Mesothelial cell of epicardium (in vitro differentiated cells): ENCODE data around the gene SYS1. TPM values are rescaled to one million over a fixed set of nuclear protein-coding genes. Genes with fewer than 3 reads are reported as not detected.

Source experiments
- DNase-seq, 2 experiments: peaks; one replicate each; pipeline ENCODE4 v3.0.0; 2021; ENCODE audit warnings: low spot score in 2 of 2; ENCODE audit not compliant: unreplicated experiment in 2 of 2
- H3K27ac Mint-ChIP-seq: 2 replicates; pipeline ENCODE4 v1.8.0; 2021; ENCODE audit warnings: mixed read lengths
- H3K27me3 Mint-ChIP-seq: 2 replicates; pipeline ENCODE4 v1.8.0; 2021; ENCODE audit warnings: low read depth, mixed read lengths
- H3K36me3 Mint-ChIP-seq: 2 replicates; pipeline ENCODE4 v1.8.0; 2021; ENCODE audit warnings: mixed read lengths
- H3K4me1 Mint-ChIP-seq: 2 replicates; pipeline ENCODE4 v1.8.0; 2021; ENCODE audit warnings: mixed read lengths
- H3K4me3 Mint-ChIP-seq: 2 replicates; pipeline ENCODE4 v1.8.0; 2021; ENCODE audit warnings: mild to moderate bottlenecking, moderate library complexity, mixed read lengths
- H3K9me3 Mint-ChIP-seq: 2 replicates; pipeline ENCODE4 v1.8.0; 2021; ENCODE audit warnings: mixed read lengths
- total RNA-seq: library from RNA; stranded (reverse); gene quantifications from 3 replicates; pipeline ENCODE4 v1.2.1, GENCODE V29; 2021
- TF ChIP-seq, protein P1 (sequence below): fragments of 200-600 bp; sonication (generic); IDR thresholded peaks from one replicate; pipeline ENCODE4 v1.5.0; 2021; ENCODE audit warnings: antibody characterized with exemption; ENCODE audit not compliant: unreplicated experiment

SYS1 gene
- total RNA-seq, 1 donor from 2014 or later, result 27.2 TPM

GRCh38 chr20:45338121-45339030 is 24.6 kb upstream of the SYS1 start:
- peak overlapping the region; percentile 98 for H3K27ac Mint-ChIP-seq
- TF ChIP-seq, protein P1, sequence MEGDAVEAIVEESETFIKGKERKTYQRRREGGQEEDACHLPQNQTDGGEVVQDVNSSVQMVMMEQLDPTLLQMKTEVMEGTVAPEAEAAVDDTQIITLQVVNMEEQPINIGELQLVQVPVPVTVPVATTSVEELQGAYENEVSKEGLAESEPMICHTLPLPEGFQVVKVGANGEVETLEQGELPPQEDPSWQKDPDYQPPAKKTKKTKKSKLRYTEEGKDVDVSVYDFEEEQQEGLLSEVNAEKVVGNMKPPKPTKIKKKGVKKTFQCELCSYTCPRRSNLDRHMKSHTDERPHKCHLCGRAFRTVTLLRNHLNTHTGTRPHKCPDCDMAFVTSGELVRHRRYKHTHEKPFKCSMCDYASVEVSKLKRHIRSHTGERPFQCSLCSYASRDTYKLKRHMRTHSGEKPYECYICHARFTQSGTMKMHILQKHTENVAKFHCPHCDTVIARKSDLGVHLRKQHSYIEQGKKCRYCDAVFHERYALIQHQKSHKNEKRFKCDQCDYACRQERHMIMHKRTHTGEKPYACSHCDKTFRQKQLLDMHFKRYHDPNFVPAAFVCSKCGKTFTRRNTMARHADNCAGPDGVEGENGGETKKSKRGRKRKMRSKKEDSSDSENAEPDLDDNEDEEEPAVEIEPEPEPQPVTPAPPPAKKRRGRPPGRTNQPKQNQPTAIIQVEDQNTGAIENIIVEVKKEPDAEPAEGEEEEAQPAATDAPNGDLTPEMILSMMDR, result no peak
- H3K27me3 Mint-ChIP-seq, result no peaks in the 10 kb centered on the region
- H3K36me3 Mint-ChIP-seq, result peaks cover 5% of the 10 kb centered on the region
- no peak for DNase-seq
- no peaks in the 10 kb centered on the region for H3K9me3 Mint-ChIP-seq
- H3K4me3 Mint-ChIP-seq, result no peak overlapping the region
- peaks cover 60% of the 10 kb centered on the region for H3K4me1 Mint-ChIP-seq

GRCh38 chr20:45339084-45339483 is 23.9 kb upstream of the SYS1 start:
- no peak for DNase-seq
- H3K36me3 Mint-ChIP-seq, result peaks cover 5% of the 10 kb centered on the region
- no peaks in the 10 kb centered on the region for H3K9me3 Mint-ChIP-seq
- peaks cover 67% of the 10 kb centered on the region for H3K4me1 Mint-ChIP-seq
- TF ChIP-seq, protein P1, result no peak
- H3K4me3 Mint-ChIP-seq, result no peak overlapping the region
- peak overlapping the region; percentile 98 for H3K27ac Mint-ChIP-seq
- no peaks in the 10 kb centered on the region for H3K27me3 Mint-ChIP-seq

DNA sequence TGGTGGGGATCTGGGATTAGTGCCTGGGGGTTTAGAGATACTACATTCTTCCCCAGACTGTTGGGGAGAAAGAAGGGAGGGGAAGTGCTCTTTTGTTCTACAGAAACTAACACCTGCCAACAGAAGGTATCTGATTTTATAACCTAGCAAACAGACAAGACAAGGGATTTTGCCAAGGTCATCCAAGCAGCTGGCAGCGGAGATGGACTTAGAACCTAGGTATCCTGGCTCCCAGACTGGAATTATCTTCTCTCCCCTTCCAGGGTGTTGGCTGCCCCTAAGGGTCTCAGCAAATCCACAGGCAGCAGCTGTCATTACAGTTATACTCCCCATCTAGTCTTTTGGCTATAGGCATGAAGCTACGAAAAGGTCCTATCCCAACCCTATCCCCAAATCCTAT is 23.2 kb upstream of the SYS1 start:
- Mint-ChIP-seq H3K27ac (peak overlapping the region; percentile 98), H3K9me3 (no peaks in the 10 kb centered on the region), H3K4me3 (no peak overlapping the region), H3K27me3 (no peaks in the 10 kb centered on the region), H3K36me3 (peaks cover 5% of the 10 kb centered on the region), H3K4me1 (peaks cover 74% of the 10 kb centered on the region)
- DNase-seq, result no peak
- TF ChIP-seq, protein P1, result no peak

- H3K4me3 Mint-ChIP-seq, result no peak overlapping the region
- H3K9me3 Mint-ChIP-seq, result no peaks in the 10 kb centered on the region
- no peak for DNase-seq
- H3K27me3 Mint-ChIP-seq, result no peaks in the 10 kb centered on the region
- TF ChIP-seq, protein P1, result no peak
- peak overlapping the region; percentile 97 for H3K27ac Mint-ChIP-seq
- H3K4me1 Mint-ChIP-seq, result peaks cover 80% of the 10 kb centered on the region
- peaks cover 5% of the 10 kb centered on the region for H3K36me3 Mint-ChIP-seq
Measured at GRCh38 chr20:45340236-45340847, 22.6 kb upstream of the SYS1 start.

GRCh38 chr20:45340951-45341350 is 22.0 kb upstream of the SYS1 start:
- H3K36me3 Mint-ChIP-seq, result peaks cover 2% of the 10 kb centered on the region
- no peaks in the 10 kb centered on the region for H3K9me3 Mint-ChIP-seq
- H3K27me3 Mint-ChIP-seq, result no peaks in the 10 kb centered on the region
- no peak overlapping the region for H3K4me3 Mint-ChIP-seq
- TF ChIP-seq, protein P1, result no peak
- H3K4me1 Mint-ChIP-seq, result peaks cover 86% of the 10 kb centered on the region
- DNase-seq, result no peak
- H3K27ac Mint-ChIP-seq, result peak overlapping the region; percentile 97
